MM.1S (cell line): Measurements from ENCODE around the gene VCL.

Source experiments
- DNase-seq: peaks from one replicate; pipeline ENCODE4 v3.0.0-alpha.2; 2015
- H2AFZ ChIP-seq: fragments of 300-600 bp; sonication (generic); 2 replicates; pipeline ENCODE4 v1.6.0; 2016; ENCODE audit warnings: antibody characterized with exemption, low read length
- H3F3A ChIP-seq: fragments of 300-600 bp; sonication (generic); 2 replicates; pipeline ENCODE4 v1.6.1; 2016; ENCODE audit warnings: mild to moderate bottlenecking, antibody characterized with exemption, low read length, moderate library complexity, mixed read lengths; ENCODE audit not compliant: insufficient read depth
- H3K27ac ChIP-seq: fragments of 300-600 bp; sonication (generic); 2 replicates; pipeline ENCODE4 v1.5.1; 2016; ENCODE audit warnings: mild to moderate bottlenecking, low read length
- H3K27me3 ChIP-seq: fragments of 300-600 bp; sonication (generic); replicated peaks from 2 replicates; pipeline ENCODE4 v1.6.0; 2016; ENCODE audit warnings: low read length; ENCODE audit not compliant: insufficient read depth
- H3K36me3 ChIP-seq: fragments of 300-600 bp; sonication (generic); replicated peaks from 2 replicates; pipeline ENCODE4 v1.6.1; 2016; ENCODE audit warnings: mild to moderate bottlenecking, low read length, mixed read lengths; ENCODE audit not compliant: insufficient read depth
- H3K4me1 ChIP-seq: fragments of 300-600 bp; sonication (generic); 2 replicates; pipeline ENCODE4 v1.6.1; 2016; ENCODE audit warnings: low read length, mixed read lengths
- H3K4me2 ChIP-seq: fragments of 300-600 bp; sonication (generic); 2 replicates; pipeline ENCODE4 v1.6.0; 2016; ENCODE audit warnings: low read depth, low read length
- H3K4me3 ChIP-seq: fragments of 300-600 bp; sonication (generic); 2 replicates; pipeline ENCODE4 v1.5.1; 2016; ENCODE audit warnings: low read length, mixed read lengths
- H3K79me2 ChIP-seq: fragments of 300-600 bp; sonication (generic); 2 replicates; pipeline ENCODE4 v1.6.1; 2016; ENCODE audit warnings: mixed run types, low read length, mixed read lengths
- H3K9ac ChIP-seq: fragments of 300-600 bp; sonication (generic); 2 replicates; pipeline ENCODE4 v1.6.1; 2016; ENCODE audit warnings: low read length, mixed read lengths
- H3K9me2 ChIP-seq: fragments of 300-600 bp; sonication (generic); replicated peaks from 2 replicates; pipeline ENCODE4 v1.6.1; 2016; ENCODE audit warnings: mild to moderate bottlenecking, low read length, mixed read lengths; ENCODE audit not compliant: insufficient read depth
- H3K9me3 ChIP-seq: fragments of 300-600 bp; sonication (generic); replicated peaks from 2 replicates; pipeline ENCODE4 v1.6.1; 2016; ENCODE audit warnings: mild to moderate bottlenecking, low read length, mixed read lengths; ENCODE audit not compliant: insufficient read depth
- H4K20me1 ChIP-seq: fragments of 300-600 bp; sonication (generic); 2 replicates; pipeline ENCODE4 v1.6.1; 2016; ENCODE audit warnings: mild to moderate bottlenecking, low read length, moderate library complexity, mixed read lengths; ENCODE audit not compliant: insufficient read depth
- EZH2 ChIP-seq: fragments of 300-600 bp; sonication (generic); optimal IDR thresholded peaks from 2 replicates; pipeline ENCODE3; 2017; ENCODE audit warnings: low read depth, mild to moderate bottlenecking, antibody characterized with exemption, low read length, mixed read lengths
- EZH2phosphoT487 ChIP-seq: fragments of 300-600 bp; sonication (generic); IDR thresholded peaks from 2 replicates; pipeline ENCODE4 v1.6.1; 2018; ENCODE audit warnings: antibody characterized with exemption, low read length
- TF ChIP-seq, protein P1 (sequence below): fragments of 300-600 bp; sonication (generic); IDR thresholded peaks from 2 replicates; pipeline ENCODE4 v1.5.1; 2016; ENCODE audit warnings: antibody characterized with exemption, low read length, mixed read lengths

Gene VCL

DNA sequence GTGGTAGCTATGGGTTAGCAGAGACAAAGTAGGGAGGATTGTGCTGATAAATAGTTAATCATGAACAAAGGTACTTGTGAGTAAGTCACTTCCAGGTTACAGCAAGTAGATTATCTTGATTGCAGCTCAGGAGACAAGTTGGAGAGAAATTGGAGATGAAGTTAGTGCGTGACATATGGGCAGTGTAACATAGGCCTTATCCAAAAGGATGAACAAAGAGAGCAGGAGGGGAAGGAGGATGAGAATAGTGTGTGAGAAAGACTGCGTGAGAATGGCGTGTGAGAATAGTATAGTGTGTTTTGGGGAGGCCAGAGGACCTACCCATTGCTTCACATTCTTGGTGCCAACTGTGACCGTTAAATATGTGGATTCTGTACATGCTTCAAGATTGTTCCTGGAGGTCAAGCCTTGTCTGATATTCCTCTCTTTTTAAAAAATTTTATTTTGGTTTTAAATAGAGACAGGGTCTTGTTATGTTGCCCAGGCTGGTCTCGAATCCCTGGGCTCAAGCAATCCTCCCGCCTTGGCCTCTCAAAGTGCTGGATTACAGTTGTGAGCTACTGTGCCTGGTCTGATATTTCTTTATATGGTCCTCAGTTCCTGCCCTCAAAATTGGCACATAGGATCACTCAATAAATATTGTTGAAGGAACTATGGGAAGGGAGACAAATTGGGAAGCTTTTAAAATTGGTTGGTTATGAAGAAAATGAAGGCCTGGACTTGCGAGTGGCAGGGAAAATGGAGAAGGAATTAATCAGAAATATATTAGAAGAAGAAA, 3.2 kb downstream of the VCL start:
- Histone ChIP-seq H3K27ac (no peak overlapping the region), H3K9ac (no peak overlapping the region), H3K36me3 (no peaks in the 10 kb centered on the region), H3K4me3 (no peak overlapping the region), H3K79me2 (no peaks in the 10 kb centered on the region), H4K20me1 (no peaks in the 10 kb centered on the region), H3F3A (0 out of 2 replicates have a peak, but pooled peaks cover 3% of the 10 kb centered on the region), H3K9me2 (no peaks in the 10 kb centered on the region), H3K4me2 (no peak overlapping the region), H2AFZ (no peak overlapping the region), H3K4me1 (peaks cover 8% of the 10 kb centered on the region; the same call in 1 of the 2 replicates), H3K9me3 (no peaks in the 10 kb centered on the region), H3K27me3 (0 out of 2 replicates have a peak, but pooled peaks cover 1% of the 10 kb centered on the region)
- DNase-seq: no peak
- TF ChIP-seq EZH2phosphoT487 (no peak), EZH2 (no peak)
- TF ChIP-seq, protein P1, sequence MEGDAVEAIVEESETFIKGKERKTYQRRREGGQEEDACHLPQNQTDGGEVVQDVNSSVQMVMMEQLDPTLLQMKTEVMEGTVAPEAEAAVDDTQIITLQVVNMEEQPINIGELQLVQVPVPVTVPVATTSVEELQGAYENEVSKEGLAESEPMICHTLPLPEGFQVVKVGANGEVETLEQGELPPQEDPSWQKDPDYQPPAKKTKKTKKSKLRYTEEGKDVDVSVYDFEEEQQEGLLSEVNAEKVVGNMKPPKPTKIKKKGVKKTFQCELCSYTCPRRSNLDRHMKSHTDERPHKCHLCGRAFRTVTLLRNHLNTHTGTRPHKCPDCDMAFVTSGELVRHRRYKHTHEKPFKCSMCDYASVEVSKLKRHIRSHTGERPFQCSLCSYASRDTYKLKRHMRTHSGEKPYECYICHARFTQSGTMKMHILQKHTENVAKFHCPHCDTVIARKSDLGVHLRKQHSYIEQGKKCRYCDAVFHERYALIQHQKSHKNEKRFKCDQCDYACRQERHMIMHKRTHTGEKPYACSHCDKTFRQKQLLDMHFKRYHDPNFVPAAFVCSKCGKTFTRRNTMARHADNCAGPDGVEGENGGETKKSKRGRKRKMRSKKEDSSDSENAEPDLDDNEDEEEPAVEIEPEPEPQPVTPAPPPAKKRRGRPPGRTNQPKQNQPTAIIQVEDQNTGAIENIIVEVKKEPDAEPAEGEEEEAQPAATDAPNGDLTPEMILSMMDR: no peak

DNA sequence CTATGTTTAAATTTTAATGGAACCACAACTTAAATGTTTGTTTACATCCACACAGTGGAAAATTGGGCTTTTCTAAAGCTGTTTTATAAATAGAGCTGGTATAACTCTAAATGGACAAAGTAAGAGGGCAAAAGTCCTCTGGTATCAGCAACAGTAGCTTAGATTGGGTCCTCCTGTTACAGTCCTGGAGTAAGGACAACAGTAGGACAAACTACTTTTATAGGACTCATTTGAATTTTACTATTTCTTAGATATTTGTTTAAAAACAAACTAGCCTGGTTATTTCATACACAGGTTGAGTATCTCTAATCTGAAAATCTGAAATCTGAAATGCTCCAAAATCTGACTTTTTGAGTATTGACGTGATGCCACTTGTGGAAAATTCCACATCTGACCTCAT, 8.4 kb downstream of the VCL start:
- TF ChIP-seq EZH2phosphoT487 (no peak), EZH2 (no peak)
- TF ChIP-seq, protein P1: no peak
- DNase-seq: no peak
- Histone ChIP-seq H3K36me3 (no peaks in the 10 kb centered on the region), H4K20me1 (peaks cover 9% of the 10 kb centered on the region; the same call in 1 of the 2 replicates), H3K9me3 (no peaks in the 10 kb centered on the region), H3K79me2 (no peaks in the 10 kb centered on the region), H3F3A (peaks cover 13% of the 10 kb centered on the region), H2AFZ (no peak overlapping the region), H3K9ac (no peak overlapping the region), H3K27me3 (peaks cover 11% of the 10 kb centered on the region; the same call in 1 of the 2 replicates), H3K4me2 (no peak overlapping the region), H3K4me1 (peaks cover 23% of the 10 kb centered on the region), H3K9me2 (no peaks in the 10 kb centered on the region), H3K27ac (no peak overlapping the region), H3K4me3 (no peak overlapping the region)

DNA sequence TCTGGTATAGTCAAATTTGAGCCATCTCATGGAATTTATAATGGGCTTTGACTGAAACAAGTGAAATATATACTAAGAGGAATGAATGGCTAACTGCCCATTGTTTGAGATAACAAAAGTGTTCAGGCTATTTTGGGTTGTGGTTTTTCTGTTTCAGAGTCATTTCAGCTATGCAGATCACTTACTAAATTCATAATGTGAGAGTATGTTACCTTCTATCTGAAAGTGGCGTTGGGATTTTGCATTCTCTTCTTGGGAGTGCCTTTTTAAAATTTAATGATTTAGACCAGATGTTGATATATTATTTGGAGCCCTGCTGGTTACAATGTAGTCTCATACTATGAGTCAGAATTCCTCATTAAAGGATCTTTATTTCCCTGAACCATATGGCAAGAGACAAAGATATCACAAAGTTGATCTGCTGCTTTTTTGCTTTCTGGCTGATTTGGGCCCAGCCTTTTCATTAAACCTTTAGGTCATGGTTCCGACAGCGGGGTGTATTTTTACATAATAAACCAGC, 10.4 kb downstream of the VCL start:
- H3K36me3 ChIP-seq: no peaks in the 10 kb centered on the region
- no peak overlapping the region for H3K9ac ChIP-seq
- H3K27me3 ChIP-seq: peaks cover 14% of the 10 kb centered on the region; the same call in 1 of the 2 replicates
- TF ChIP-seq EZH2 (no peak), EZH2phosphoT487 (no peak)
- peaks cover 13% of the 10 kb centered on the region for H3F3A ChIP-seq
- H3K4me2 ChIP-seq: peak overlapping the region; percentile 68
- H2AFZ ChIP-seq: no peak overlapping the region
- peaks cover 9% of the 10 kb centered on the region; the same call in 1 of the 2 replicates for H4K20me1 ChIP-seq
- no peaks in the 10 kb centered on the region for H3K79me2 ChIP-seq
- no peaks in the 10 kb centered on the region for H3K9me3 ChIP-seq
- no peaks in the 10 kb centered on the region for H3K9me2 ChIP-seq
- peaks cover 24% of the 10 kb centered on the region for H3K4me1 ChIP-seq
- H3K4me3 ChIP-seq: peak overlapping the region; percentile 24
- H3K27ac ChIP-seq: no peak overlapping the region; the same call in 1 of the 2 replicates
- peak; percentile 75 for DNase-seq
